ENCODE data around the gene ZNF804B. TPM values are rescaled to one million over a fixed set of nuclear protein-coding genes. Genes with fewer than 3 reads are reported as not detected.

ZNF804B gene
- total RNA-seq, 2 donors from 2014 or later, result not detected

DNA sequence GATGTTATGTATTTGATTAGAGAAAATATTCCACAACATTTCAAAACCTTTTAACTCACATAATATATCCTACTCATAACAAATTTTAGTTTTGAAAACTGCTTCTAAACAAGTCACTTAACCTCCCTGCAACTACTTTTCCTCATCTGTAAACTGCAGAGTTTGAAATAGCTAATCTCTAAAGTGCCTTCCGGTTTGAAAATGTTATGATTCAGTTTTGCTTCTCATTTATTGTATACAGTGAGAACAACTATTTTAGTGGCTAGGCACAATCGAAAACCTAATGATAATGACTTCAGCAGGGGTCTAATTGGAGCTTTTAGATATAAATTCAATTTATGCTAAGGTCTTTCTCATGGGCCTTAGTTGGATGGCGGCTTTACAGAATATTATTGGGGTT lies 66.7 kb downstream of the ZNF804B start:
- DNase-seq (ENCODE audit: low spot score) (no peak), ATAC-seq (ENCODE audit: insufficient number of reproducible peaks, low FRiP score, low read depth) (no peak)
- H3K9me3 ChIP-seq, result no peaks in the 10 kb centered on the region
- no peak overlapping the region for H3K4me3 ChIP-seq
- H3K36me3 ChIP-seq, result no peaks in the 10 kb centered on the region
- H3K27me3 ChIP-seq (replicated peaks; ENCODE audit: insufficient read depth), result no peaks in the 10 kb centered on the region
- TF ChIP-seq CTCF (IDR thresholded peaks at IDR 0.05), result no peak
- H3K27ac ChIP-seq, result no peak overlapping the region
- H3K4me1 ChIP-seq (ENCODE audit: control insufficient read depth in 1 of 2, low read depth in 2 of 2), result no peaks in the 10 kb centered on the region

GRCh38 chr7:88835147-88835728 lies 75.7 kb downstream of the ZNF804B start:
- ATAC-seq (ENCODE audit: insufficient number of reproducible peaks, low FRiP score, low read depth) (no peak), DNase-seq (ENCODE audit: low spot score) (no peak)
- Histone ChIP-seq H3K27ac (no peak overlapping the region), H3K9me3 (no peaks in the 10 kb centered on the region), H3K4me1 (ENCODE audit: control insufficient read depth in 1 of 2, low read depth in 2 of 2) (no peaks in the 10 kb centered on the region), H3K36me3 (no peaks in the 10 kb centered on the region), H3K4me3 (no peak overlapping the region), H3K27me3 (replicated peaks; ENCODE audit: insufficient read depth) (no peaks in the 10 kb centered on the region)
- TF ChIP-seq CTCF (IDR thresholded peaks at IDR 0.05), result no peak

DNA sequence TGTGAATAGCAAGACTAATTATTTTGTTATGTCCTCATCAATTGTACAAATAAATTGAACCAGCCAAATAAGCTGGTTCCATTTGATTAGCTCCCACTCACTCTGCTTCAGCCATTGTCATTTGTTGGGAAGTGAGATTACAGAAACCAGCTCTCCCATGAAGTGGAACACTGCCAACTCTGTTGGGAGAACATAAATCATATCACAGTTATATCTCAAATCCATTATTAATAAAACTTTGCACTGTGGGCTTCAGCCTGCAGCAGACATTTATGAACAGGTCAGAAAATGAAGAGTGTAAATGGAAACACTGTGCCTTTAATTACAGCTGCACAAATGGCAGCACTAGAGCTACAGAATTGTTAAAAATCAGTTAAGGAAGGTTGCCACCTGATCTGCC lies 82.7 kb downstream of the ZNF804B start:
- DNase-seq (ENCODE audit: low spot score) (no peak), ATAC-seq (ENCODE audit: insufficient number of reproducible peaks, low FRiP score, low read depth) (no peak)
- H3K36me3 ChIP-seq, result no peaks in the 10 kb centered on the region
- TF ChIP-seq CTCF (IDR thresholded peaks at IDR 0.05), result no peak
- H3K27ac ChIP-seq, result no peak overlapping the region
- H3K9me3 ChIP-seq, result no peaks in the 10 kb centered on the region
- no peak overlapping the region for H3K4me3 ChIP-seq
- no peaks in the 10 kb centered on the region for H3K4me1 ChIP-seq (ENCODE audit: control insufficient read depth in 1 of 2, low read depth in 2 of 2)
- no peaks in the 10 kb centered on the region for H3K27me3 ChIP-seq (replicated peaks; ENCODE audit: insufficient read depth)

DNA sequence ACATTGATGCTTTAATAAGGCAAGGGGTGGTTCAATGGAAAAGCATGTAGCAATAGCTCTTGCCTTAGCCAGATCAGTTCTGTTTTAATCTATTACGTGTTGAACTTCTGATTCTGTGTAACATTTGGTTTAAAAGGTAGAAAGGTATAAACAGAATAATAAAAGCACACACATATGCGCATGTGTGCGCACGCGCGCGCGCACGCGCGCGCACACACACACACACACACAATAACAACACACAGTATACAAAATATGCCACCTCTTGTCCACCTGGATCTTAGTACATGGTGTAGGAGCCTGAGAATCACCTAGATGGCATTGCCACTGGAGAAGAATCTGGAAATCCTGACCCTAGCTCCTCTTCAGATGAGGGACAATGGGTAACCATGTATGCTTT lies 85.6 kb downstream of the ZNF804B start:
- ATAC-seq (ENCODE audit: insufficient number of reproducible peaks, low FRiP score, low read depth) (no peak), DNase-seq (ENCODE audit: low spot score) (no peak)
- Histone ChIP-seq H3K36me3 (no peaks in the 10 kb centered on the region), H3K9me3 (no peaks in the 10 kb centered on the region), H3K27ac (no peak overlapping the region), H3K4me1 (ENCODE audit: control insufficient read depth in 1 of 2, low read depth in 2 of 2) (no peaks in the 10 kb centered on the region), H3K4me3 (no peak overlapping the region), H3K27me3 (replicated peaks; ENCODE audit: insufficient read depth) (no peaks in the 10 kb centered on the region)
- TF ChIP-seq CTCF (IDR thresholded peaks at IDR 0.05), result no peak

- no peak overlapping the region for H3K27ac ChIP-seq
- no peaks in the 10 kb centered on the region for H3K4me1 ChIP-seq (ENCODE audit: control insufficient read depth in 1 of 2, low read depth in 2 of 2)
- ATAC-seq (ENCODE audit: insufficient number of reproducible peaks, low FRiP score, low read depth) (no peak), DNase-seq (ENCODE audit: low spot score) (no peak)
- H3K36me3 ChIP-seq, result no peaks in the 10 kb centered on the region
- no peaks in the 10 kb centered on the region for H3K27me3 ChIP-seq (replicated peaks; ENCODE audit: insufficient read depth)
- no peaks in the 10 kb centered on the region for H3K9me3 ChIP-seq
- H3K4me3 ChIP-seq, result no peak overlapping the region
- TF ChIP-seq CTCF (IDR thresholded peaks at IDR 0.05), result no peak
Observed at GRCh38 chr7:88851220-88851619, 91.7 kb downstream of the ZNF804B start.

Measured in thoracic aorta (tissue), 2 donors.